Measurements from ENCODE around the gene RICTOR. TPM values are rescaled to one million over a fixed set of nuclear protein-coding genes. Genes with fewer than 3 reads are reported as not detected.

The RICTOR gene
- total RNA-seq, 1 donor from 2014 or later: 34.2 TPM

- H3K27ac Mint-ChIP-seq: no peak overlapping the region
- no peak for DNase-seq
- H3K9me3 Mint-ChIP-seq: peaks cover 3% of the 10 kb centered on the region
- peaks cover 14% of the 10 kb centered on the region for H3K27me3 Mint-ChIP-seq
- peaks cover 23% of the 10 kb centered on the region for H3K4me1 Mint-ChIP-seq
- H3K36me3 Mint-ChIP-seq (ENCODE audit: low read depth): peaks cover 2% of the 10 kb centered on the region
- intact Hi-C loops (cut with micrococcal nuclease): loop anchor here (1.0 to 5.0 kb wide), 2 partner anchors 86 to 253 kb away; no protein-coding TSS in a partner anchor
- H3K4me3 Mint-ChIP-seq: no peak overlapping the region
Observed at GRCh38 chr5:39080168-39080567, 6.0 kb upstream of the RICTOR start.

- Mint-ChIP-seq H3K36me3 (ENCODE audit: low read depth) (peaks cover 4% of the 10 kb centered on the region), H3K27me3 (peaks cover 14% of the 10 kb centered on the region), H3K27ac (no peak overlapping the region), H3K4me1 (peaks cover 24% of the 10 kb centered on the region), H3K4me3 (no peak overlapping the region), H3K9me3 (peaks cover 3% of the 10 kb centered on the region)
- DNase-seq: no peak
- intact Hi-C loops (cut with micrococcal nuclease): loop anchor here (10.0 kb wide), 2 partner anchors 196 to 1676 kb away; partner anchors contain the start of gene TTC33
Observed at GRCh38 chr5:39079147-39079546, 4.9 kb upstream of the RICTOR start.

DNA sequence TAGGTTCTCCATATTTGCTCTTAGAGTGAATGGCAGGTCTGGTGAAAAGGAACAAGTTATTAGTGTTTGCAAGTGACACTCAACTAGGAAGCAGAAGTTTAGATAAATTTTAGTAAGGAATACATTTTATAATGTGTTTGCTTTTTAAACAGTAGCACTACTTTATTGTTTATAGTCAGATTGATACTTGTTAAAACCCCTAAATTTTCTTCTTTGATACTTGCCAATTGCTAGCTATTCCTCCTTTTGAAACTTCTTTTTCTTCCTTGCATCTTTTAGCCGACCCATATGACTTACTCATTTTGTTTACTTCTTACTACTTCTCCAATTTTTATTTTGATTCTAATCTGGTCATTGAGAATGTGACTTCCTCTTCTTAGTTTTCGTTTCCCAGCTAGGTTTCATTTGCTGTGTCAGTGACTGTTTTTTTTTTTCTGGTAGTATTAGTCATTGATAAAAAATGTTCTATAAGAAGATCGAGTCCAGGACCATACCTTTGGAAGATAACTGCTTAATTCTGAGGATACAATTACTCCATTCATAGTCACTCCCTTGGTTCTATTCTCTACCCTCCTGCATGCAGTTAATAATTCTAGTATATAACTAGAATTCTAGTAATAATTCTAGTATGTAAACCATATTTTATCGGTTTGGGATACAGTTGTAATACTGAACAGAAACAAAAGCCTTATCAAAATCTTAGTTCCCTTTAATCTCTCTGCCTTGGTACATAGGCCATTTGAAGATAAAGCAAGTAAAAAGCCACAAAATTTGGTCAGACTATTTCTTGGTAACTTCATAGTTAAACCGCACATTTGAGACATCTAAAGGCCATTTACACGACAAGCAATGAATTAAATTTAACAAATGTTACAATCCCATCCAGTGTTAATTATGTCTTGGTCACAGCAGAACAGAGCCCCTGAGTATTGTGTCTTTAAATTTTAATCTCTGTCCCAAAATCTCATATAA is 2.8 kb upstream of the RICTOR start:
- Mint-ChIP-seq H3K4me1 (peaks cover 27% of the 10 kb centered on the region), H3K27ac (peak overlapping the region; percentile 1), H3K9me3 (no peaks in the 10 kb centered on the region), H3K4me3 (peak overlapping the region; percentile 46), H3K27me3 (peaks cover 12% of the 10 kb centered on the region), H3K36me3 (ENCODE audit: low read depth) (peaks cover 8% of the 10 kb centered on the region)
- intact Hi-C loops (cut with micrococcal nuclease): loop anchor here (10.0 kb wide), 2 partner anchors 198 to 1678 kb away; partner anchors contain the start of gene TTC33
- no peak for DNase-seq

DNA sequence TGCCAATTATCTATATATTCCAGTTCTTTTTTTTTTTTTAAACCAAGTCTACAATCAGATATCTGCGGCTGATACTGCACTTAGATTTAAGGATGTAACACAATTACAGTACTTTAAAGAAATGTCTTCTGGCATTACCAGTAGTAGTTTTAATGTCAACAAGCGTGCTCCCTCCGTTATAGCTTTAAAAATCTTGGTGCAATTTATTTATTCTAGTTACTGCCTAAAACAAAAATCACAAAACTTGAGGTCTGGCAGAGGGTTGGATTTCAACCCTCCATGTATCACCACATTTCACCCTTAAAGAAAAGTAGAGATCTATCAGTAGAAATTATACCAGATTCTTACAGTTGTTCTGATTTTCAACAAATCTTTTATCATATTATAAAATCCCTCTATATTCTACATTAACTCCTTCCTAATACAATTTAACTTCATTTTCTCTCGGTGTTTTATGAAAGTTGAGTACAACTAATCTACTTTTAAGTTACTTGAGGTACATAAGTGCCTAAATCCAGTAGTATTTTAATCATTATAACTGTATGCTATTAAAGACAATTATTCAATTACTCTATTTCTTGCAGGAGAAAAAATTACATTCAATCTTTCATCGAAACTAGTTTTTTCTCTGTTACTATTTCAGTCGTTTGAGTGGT is 2.0 kb upstream of the RICTOR start:
- DNase-seq: no peak
- peaks cover 12% of the 10 kb centered on the region for H3K27me3 Mint-ChIP-seq
- intact Hi-C loops (cut with micrococcal nuclease): loop anchor here (10.0 kb wide), 2 partner anchors 199 to 1679 kb away; partner anchors contain the start of gene TTC33
- no peaks in the 10 kb centered on the region for H3K9me3 Mint-ChIP-seq
- no peak overlapping the region for H3K27ac Mint-ChIP-seq
- H3K36me3 Mint-ChIP-seq (ENCODE audit: low read depth): peaks cover 11% of the 10 kb centered on the region
- H3K4me1 Mint-ChIP-seq: peaks cover 33% of the 10 kb centered on the region
- peak overlapping the region; percentile 46 for H3K4me3 Mint-ChIP-seq

DNA sequence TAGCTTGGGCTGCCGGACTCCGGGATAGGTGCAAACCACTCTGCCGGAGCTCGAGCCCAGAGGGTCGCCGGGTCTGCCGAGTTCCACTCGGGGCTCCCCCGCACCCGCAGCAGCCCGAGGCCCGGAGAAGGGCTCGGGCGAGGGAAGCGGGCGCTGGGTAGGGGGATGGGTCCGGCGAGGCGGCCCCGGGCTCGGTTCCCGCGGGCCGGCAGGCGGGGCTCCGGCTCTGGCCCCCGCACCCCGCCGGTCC is 507 bp downstream of the RICTOR start:
- H3K9me3 Mint-ChIP-seq: no peaks in the 10 kb centered on the region
- peaks cover 38% of the 10 kb centered on the region for H3K4me1 Mint-ChIP-seq

GRCh38 chr5:39072925-39073766 is 1.1 kb downstream of the RICTOR start:
- peak; percentile 91 for DNase-seq
- Mint-ChIP-seq H3K4me1 (peaks cover 38% of the 10 kb centered on the region), H3K36me3 (ENCODE audit: low read depth) (peaks cover 28% of the 10 kb centered on the region), H3K27ac (peak overlapping the region; percentile 87), H3K27me3 (peaks cover 2% of the 10 kb centered on the region), H3K9me3 (no peaks in the 10 kb centered on the region), H3K4me3 (peak overlapping the region; percentile 87)
- intact Hi-C loops (cut with micrococcal nuclease): loop anchor here (2.0 to 10.0 kb wide), 5 partner anchors 14 to 1701 kb away; partner anchors contain the start of genes NUP155 and TTC33

More for the DNA sequence above, 507 bp downstream of the RICTOR start:
- Mint-ChIP-seq H3K36me3 (ENCODE audit: low read depth) (peaks cover 22% of the 10 kb centered on the region), H3K27ac (peak overlapping the region; percentile 87), H3K27me3 (peaks cover 4% of the 10 kb centered on the region), H3K4me3 (peak overlapping the region; percentile 98)
- DNase-seq: no peak
- intact Hi-C loops (cut with micrococcal nuclease): loop anchor here (1.0 to 10.0 kb wide), 7 partner anchors 15 to 1701 kb away; partner anchors contain the start of genes NUP155 and TTC33

- H3K36me3 Mint-ChIP-seq (ENCODE audit: low read depth): peaks cover 52% of the 10 kb centered on the region
Observed at GRCh38 chr5:39068099-39068498, 6.1 kb downstream of the RICTOR start.

GRCh38 chr5:39064450-39064849 is 9.7 kb downstream of the RICTOR start:
- Mint-ChIP-seq H3K27me3 (no peaks in the 10 kb centered on the region), H3K4me1 (peaks cover 37% of the 10 kb centered on the region), H3K27ac (no peak overlapping the region), H3K9me3 (peaks cover 16% of the 10 kb centered on the region), H3K4me3 (no peak overlapping the region), H3K36me3 (ENCODE audit: low read depth) (peaks cover 40% of the 10 kb centered on the region)
- DNase-seq: no peak
- intact Hi-C loops (cut with micrococcal nuclease): no loop called here

More at GRCh38 chr5:39068099-39068498, 6.1 kb downstream of the RICTOR start:
- Mint-ChIP-seq H3K27me3 (no peaks in the 10 kb centered on the region), H3K27ac (no peak overlapping the region), H3K9me3 (peaks cover 16% of the 10 kb centered on the region), H3K4me3 (no peak overlapping the region), H3K4me1 (peaks cover 38% of the 10 kb centered on the region)
- intact Hi-C loops (cut with micrococcal nuclease): no loop called here
- DNase-seq: no peak

- intact Hi-C loops (cut with micrococcal nuclease): no loop called here
- Mint-ChIP-seq H3K9me3 (peaks cover 16% of the 10 kb centered on the region), H3K4me1 (peaks cover 46% of the 10 kb centered on the region), H3K4me3 (no peak overlapping the region), H3K27ac (no peak overlapping the region), H3K36me3 (ENCODE audit: low read depth) (peaks cover 29% of the 10 kb centered on the region), H3K27me3 (no peaks in the 10 kb centered on the region)
- DNase-seq: no peak
Observed at GRCh38 chr5:39063037-39063436, 11.2 kb downstream of the RICTOR start.

- intact Hi-C loops (cut with micrococcal nuclease): no loop called here
- peaks cover 46% of the 10 kb centered on the region for H3K4me1 Mint-ChIP-seq
- H3K4me3 Mint-ChIP-seq: no peak overlapping the region
- H3K36me3 Mint-ChIP-seq (ENCODE audit: low read depth): peaks cover 24% of the 10 kb centered on the region
- no peaks in the 10 kb centered on the region for H3K27me3 Mint-ChIP-seq
- H3K27ac Mint-ChIP-seq: no peak overlapping the region
- DNase-seq: no peak
- H3K9me3 Mint-ChIP-seq: peaks cover 12% of the 10 kb centered on the region
Observed at GRCh38 chr5:39062530-39062929, 11.7 kb downstream of the RICTOR start.

DNA sequence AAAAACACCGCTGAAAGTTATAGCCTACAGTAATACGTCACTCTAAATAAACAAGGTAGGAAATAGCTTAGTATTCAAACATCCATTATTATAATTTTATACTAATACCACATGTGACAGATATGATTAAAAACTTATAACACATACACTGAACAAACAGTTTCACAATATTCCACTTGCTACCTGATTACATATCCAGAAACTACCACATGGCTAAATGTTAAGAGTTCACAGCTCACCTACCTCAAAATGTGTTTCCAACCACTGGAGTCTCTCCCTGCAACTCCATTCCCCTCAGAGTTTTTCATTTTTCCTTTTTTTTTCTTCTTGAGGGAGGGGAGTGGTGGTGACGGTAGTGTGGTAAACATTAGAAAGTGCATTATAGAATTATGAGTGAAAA is 12.1 kb downstream of the RICTOR start:
- Mint-ChIP-seq H3K27me3 (no peaks in the 10 kb centered on the region), H3K27ac (peak overlapping the region; percentile 51), H3K4me3 (no peak overlapping the region), H3K36me3 (ENCODE audit: low read depth) (peaks cover 19% of the 10 kb centered on the region), H3K9me3 (peaks cover 8% of the 10 kb centered on the region), H3K4me1 (peaks cover 44% of the 10 kb centered on the region)
- intact Hi-C loops (cut with micrococcal nuclease): no loop called here
- no peak for DNase-seq

DNA sequence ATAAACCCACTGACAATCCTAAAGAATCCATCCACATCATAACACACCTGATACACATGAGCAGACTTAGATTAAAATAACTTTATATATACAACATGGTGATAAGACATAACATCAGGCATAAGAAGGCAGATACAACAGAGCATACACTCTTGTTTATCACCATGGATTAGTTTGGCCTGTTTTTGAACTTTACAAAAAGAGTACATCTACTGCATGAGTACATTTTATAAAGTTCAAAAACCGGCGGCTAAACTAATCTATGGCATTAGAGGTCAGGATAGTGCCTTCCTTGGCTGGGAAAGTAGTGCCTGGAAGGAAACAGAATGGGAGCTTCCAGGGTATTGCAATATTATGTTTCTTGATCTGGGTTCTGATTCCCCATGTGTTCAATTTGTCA is 15.1 kb downstream of the RICTOR start:
- DNase-seq: no peak
- Mint-ChIP-seq H3K27ac (no peak overlapping the region), H3K9me3 (no peaks in the 10 kb centered on the region), H3K4me3 (no peak overlapping the region), H3K4me1 (peaks cover 41% of the 10 kb centered on the region), H3K27me3 (no peaks in the 10 kb centered on the region), H3K36me3 (ENCODE audit: low read depth) (peaks cover 14% of the 10 kb centered on the region)
- intact Hi-C loops (cut with micrococcal nuclease): loop anchor here (2.0 to 5.0 kb wide), 2 partner anchors 14 to 42 kb away; no protein-coding TSS in a partner anchor
